Measurements from ENCODE around the gene PSMA1.
A peak's percentile ranks its signal among the peaks of the same experiment; 100 is the strongest.
"Not testable (repeated sequence)": the region's sequence is repeated elsewhere in the genome, so short reads cannot be mapped to it uniquely, and the experiment has no call there.

The PSMA1 gene

DNA sequence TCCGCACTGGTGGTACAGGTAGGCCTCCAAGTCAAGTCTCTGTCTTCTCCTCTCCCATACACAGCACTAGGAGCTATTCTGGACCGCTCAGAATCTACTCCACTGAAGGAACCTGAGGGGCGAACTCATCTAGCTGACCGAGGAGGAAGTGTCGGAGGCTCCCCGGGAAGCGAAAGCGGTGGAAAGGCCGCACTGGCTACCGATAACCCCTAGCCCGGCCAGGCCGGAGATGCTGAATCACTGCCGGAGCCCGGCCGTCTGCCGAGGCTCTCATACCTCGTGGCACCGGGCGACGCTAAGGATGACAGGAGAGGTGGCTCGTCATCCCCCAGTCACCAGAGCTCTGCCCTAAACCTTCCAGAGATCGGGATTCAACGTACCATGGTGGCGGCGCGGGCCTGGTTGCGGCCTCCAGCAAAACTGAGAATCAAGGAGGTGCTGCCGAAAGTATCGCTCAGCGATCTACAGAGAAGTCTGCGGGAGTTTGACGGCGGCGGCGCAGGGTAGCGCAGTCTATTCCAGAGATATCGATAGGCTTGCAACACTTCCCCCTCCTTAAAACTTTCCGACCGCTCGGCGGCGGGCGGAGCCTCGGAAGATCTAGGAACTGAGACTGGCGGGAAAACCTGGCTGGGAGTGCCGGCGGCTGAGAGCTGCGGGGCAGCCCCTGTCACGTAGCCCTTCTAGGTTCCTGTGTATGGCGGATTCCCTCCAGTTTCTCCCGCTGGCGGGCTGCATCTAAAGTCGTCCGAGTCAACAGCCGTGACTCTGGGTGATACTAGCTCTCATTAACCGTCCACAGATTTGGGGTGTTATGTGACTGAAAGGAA, at the start of gene PSMA1:
TSS of gene PSMA1 (minus strand) at position 470 of the 830 bp plus-strand sequence. CDS start at position 383, 87 bp downstream.
- DNase-seq (ENCODE audit: low read depth in 2 of 2), result peak; percentile 74 to 77

DNA sequence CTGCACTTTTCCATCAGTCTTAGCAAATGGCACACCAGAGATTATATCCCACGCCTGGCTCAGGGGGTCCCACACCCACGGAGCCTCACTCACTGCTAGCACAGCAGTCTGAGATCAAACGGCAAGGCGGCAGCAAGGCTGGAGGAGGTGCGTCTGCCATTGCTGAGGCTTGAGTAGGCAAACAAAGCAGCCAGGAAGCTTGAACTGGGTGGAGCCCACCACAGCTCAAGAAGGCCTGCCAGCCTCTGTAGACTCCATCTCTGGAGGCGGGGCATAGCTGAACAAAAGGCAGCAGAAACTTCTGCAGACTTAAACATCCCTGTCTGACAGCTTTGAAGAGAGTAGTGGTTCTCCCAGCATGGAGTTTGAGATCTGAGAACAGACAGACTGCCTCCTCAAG, 49.3 kb upstream of the PSMA1 start:
- not testable (repeated sequence) for DNase-seq (ENCODE audit: low read depth in 2 of 2)

DNA sequence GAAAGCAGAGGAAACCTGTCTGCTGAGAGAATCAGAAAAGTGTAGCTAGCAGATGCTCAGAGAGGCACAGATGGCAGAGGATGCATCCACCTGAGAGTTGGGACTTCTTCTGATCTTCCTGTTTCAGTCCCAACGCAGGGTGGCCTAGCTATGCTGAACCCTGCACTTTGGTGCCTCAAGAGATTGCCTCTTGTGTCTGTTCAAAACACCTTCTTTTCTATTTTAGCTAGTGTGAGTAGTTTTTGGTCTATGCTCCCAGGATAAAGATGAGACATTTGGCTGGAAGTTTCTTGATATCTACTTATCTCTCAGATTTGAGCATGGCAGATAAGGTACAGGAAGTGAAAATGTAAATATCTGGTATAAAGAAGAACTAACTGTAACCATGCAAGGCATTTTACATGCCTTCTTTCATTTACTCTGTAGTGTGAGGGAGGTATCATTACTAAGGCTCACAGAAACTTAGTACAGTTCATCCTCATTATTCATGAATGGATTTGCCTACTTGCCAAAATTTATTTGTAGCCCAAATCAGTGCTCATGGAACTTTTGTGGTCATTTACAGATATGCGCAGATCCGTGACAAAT, 47.0 kb upstream of the PSMA1 start:
- no peak for DNase-seq (ENCODE audit: low read depth in 2 of 2)

- DNase-seq (ENCODE audit: low read depth in 2 of 2), result no peak
Observed at GRCh38 chr11:14566331-14567063, 46.3 kb upstream of the PSMA1 start.

GRCh38 chr11:14565845-14566244, 45.7 kb upstream of the PSMA1 start:
- DNase-seq (ENCODE audit: low read depth in 2 of 2), result no peak

DNA sequence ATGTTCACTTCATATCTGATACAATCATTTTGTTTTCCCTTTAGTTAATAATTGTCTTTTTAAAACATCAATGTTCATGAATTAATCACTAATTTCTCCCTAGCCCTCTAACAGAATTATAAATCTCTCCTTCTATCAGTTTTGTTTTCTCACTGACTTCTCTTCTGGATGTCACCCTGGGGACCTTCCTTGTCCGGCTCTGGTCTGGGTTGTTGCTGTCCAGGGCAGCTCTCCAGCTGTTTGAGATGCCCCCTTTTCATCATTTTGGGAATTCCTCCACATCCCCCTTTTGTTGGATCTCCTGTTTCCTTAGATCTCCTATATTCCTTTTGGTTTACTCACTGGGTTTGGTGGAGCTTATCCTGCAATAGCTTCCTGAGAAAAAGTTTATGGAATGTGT, 35.6 kb upstream of the PSMA1 start:
- DNase-seq (ENCODE audit: low read depth in 2 of 2), result no peak

DNA sequence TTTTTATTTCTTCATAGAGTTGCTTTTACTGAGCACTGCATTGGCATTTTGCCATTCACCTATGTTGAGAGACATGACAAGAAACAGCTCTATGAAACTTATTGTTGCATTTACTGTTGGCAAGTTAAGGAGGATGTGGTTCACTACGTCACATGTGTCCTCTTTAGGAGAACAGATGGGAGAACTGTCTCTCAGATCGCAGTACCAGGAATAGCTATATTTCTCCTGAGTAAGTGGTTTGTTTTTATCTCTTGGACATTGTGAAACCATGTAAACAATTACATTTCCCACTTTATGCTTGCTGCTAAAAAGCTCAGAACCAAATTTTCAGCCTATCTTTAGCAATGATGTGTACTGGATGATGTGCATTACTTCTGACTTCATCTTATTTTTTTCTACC, 34.8 kb upstream of the PSMA1 start:
- DNase-seq (ENCODE audit: low read depth in 2 of 2), result no peak

GRCh38 chr11:14552089-14552488, 31.9 kb upstream of the PSMA1 start:
- no peak for DNase-seq (ENCODE audit: low read depth in 2 of 2)

GRCh38 chr11:14551380-14551779, 31.2 kb upstream of the PSMA1 start:
- DNase-seq (ENCODE audit: low read depth in 2 of 2), result no peak

- DNase-seq (ENCODE audit: low read depth in 2 of 2), result no peak
Observed at GRCh38 chr11:14549891-14550290, 29.7 kb upstream of the PSMA1 start.

DNA sequence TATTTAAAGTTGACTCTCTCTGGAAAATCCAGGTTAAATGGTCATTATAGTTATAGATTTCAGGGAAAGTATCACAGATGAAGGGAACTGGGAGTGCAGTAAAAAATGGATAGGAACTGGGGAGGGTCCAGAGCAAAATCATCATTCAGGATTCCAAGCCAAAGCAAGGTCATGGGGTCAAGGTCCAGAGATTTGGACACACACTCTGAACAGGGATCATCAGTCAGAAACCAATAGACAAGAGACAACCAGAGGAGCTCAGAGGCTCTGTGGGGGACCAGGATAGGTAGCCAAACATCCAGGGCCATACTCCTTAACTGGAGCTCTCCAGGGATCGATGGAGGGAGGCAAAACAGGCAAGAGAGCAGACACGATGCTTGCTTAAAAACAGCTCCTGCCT, 27.3 kb upstream of the PSMA1 start:
- no peak for DNase-seq (ENCODE audit: low read depth in 2 of 2)

GRCh38 chr11:14546672-14547071, 26.5 kb upstream of the PSMA1 start:
- no peak for DNase-seq (ENCODE audit: low read depth in 2 of 2)

GRCh38 chr11:14544611-14545010, 24.4 kb upstream of the PSMA1 start:
- no peak for DNase-seq (ENCODE audit: low read depth in 2 of 2)

- DNase-seq (ENCODE audit: low read depth in 2 of 2), result no peak
Observed at GRCh38 chr11:14543260-14543659, 23.1 kb upstream of the PSMA1 start.

DNA sequence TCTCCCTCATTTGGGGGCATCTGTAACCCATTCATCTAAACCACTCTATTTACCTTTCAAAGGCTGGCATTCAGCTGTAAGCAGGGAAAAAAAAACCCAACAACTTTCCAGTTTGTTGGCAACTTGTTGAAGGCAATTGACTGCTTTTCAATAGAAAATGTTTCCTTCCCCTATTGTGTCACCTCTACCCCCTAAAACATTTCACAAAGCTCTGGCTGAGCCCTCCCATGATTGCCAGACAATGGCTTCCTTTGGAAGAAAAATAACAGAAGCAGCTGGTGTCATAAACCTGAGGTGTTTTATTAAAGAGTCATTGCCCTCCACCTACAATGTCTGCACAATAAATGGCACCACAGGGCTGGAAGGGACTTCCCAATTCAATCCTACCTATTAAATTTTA, 22.1 kb upstream of the PSMA1 start:
- DNase-seq (ENCODE audit: low read depth in 2 of 2), result no peak

- DNase-seq (ENCODE audit: low read depth in 2 of 2), result no peak
Observed at GRCh38 chr11:14541192-14541947, 21.2 kb upstream of the PSMA1 start.

- DNase-seq (ENCODE audit: low read depth in 2 of 2), result no peak
Observed at GRCh38 chr11:14539982-14540421, 19.8 kb upstream of the PSMA1 start.

DNA sequence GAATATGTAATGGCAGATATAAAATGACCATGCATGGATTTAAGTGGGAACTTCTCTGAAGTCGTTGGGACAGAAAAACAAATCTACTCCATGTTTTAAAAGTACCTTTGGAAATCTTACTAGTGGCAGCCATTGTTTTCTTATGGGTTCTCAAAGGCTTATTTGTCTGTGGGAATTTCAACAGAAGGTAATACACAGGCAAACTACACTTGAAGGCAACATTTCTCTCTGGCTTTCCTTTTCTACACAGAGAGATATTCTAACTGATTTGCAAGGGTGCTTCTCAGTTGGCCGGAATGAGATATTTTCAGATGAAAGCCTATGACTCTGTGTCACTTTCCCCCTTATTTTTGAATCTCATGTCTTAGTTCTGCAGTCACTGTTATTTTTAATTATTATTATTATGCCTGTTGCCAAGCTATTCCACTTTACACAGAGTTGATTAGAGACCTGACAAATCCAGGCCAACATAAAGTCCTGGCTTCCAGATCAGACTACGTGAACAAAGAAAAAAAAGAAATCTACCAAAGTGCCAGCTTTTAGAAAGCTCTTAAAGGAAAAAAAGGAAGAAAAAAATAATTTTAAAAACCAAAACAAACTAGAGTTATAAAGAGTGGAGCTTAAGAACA, 18.9 kb upstream of the PSMA1 start:
- DNase-seq (ENCODE audit: low read depth in 2 of 2), result no peak

GRCh38 chr11:14538271-14538925, 18.2 kb upstream of the PSMA1 start:
- DNase-seq (ENCODE audit: low read depth in 2 of 2), result no peak

DNA sequence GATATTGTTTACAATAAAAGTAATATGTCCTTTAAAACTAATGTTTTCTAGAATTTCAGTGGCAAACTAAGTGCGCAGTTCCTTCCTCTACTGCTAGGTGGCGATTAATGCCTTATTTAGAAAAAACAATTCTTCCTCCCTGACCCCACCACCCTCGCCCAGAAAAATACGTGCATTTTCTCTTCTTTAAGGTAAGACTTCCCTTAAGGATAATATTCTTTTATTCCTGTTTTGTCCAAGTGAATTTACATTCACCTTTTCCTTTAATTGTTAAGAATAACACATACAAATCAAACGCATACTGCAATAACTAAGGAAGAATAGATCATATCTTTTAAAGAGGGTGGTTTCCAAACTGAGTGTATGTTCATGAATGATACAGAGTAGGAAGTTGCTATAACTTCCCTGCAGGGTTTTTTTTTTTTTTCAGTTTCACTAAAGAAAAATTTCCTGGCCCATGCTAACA, 17.0 kb upstream of the PSMA1 start:
- DNase-seq (ENCODE audit: low read depth in 2 of 2), result peak in 1 of 2 donors; percentile 4

DNA sequence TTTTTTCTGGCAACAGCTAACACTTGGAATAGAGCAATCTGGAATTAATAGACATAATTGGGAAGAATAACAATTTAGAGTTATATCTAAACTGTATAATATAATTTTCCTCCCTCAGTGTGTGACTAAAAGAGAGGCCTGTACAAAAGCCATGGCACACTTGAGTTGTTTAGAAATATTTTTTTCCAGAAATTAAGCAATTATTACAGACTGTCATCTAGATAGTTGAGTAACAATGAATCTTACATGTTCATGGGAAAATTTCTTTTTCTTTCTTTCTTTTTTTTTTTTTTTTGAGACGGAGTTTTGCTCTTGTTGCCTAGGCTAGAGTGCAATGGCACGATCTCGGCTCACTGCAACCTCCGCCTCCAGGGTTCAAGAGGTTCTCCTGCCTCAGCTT, 15.0 kb upstream of the PSMA1 start:
- not testable (repeated sequence) for DNase-seq (ENCODE audit: low read depth in 2 of 2)

Measured in stimulated activated CD8-positive, alpha-beta memory T cell treated with anti-CD3 and anti-CD28 coated beads, Interleukin-7, amount 100 ng/mL, for 1 hour (primary cell).